Left ventricle myocardium inferior (tissue), 1 donor: Measurements from ENCODE around the gene RFC2. TPM values are rescaled to one million over a fixed set of nuclear protein-coding genes. Genes with fewer than 3 reads are reported as not detected.
"Not testable (repeated sequence)": the region's sequence is repeated elsewhere in the genome, so short reads cannot be mapped to it uniquely, and the experiment has no call there.

Source experiments
- DNase-seq: peaks from one replicate; pipeline ENCODE4 v3.0.0-alpha.2; 2020
- H3K27ac ChIP-seq: fragments of 200-600 bp; replicated peaks from 2 replicates; pipeline ENCODE4 v1.8.0; 2021
- H3K27me3 ChIP-seq: fragments of 200-600 bp; 2 replicates; pipeline ENCODE4 v1.8.0; 2021; ENCODE audit warnings: low read depth
- H3K36me3 ChIP-seq: fragments of 200-600 bp; 2 replicates; pipeline ENCODE4 v1.8.0; 2021
- H3K4me1 ChIP-seq: fragments of 200-600 bp; 2 replicates; pipeline ENCODE4 v1.8.0; 2021
- H3K4me3 ChIP-seq: fragments of 200-600 bp; 2 replicates; pipeline ENCODE4 v1.8.0; 2021; ENCODE audit warnings: mild to moderate bottlenecking, moderate library complexity
- H3K9me3 ChIP-seq: fragments of 200-600 bp; replicated peaks from 2 replicates; pipeline ENCODE4 v1.8.0; 2021
- CTCF ChIP-seq: fragments of 200-600 bp; IDR thresholded peaks from 2 replicates; pipeline ENCODE4 v1.8.0; 2021; ENCODE audit warnings: antibody characterized with exemption, mild to moderate bottlenecking, borderline replicate concordance
- intact Hi-C: fragments of 100-400 bp; cut with micrococcal nuclease; formaldehyde crosslinking; loops from one replicate; pipeline ENCODE4 v1.11.0; 2022
- total RNA-seq: library from RNA; stranded (reverse); fragmentation: NEBNext Ultra II Directional; extraction: Animal tissue kit (Norgen Biotek cat#: 25700); gene quantifications from one replicate; pipeline ENCODE4 v1.2.1, GENCODE V29; 2021
- donor health status: DM: no; HTN: yes; CAD: no; lungs with severe emphysema.

The RFC2 gene
- total RNA-seq, 1 donor from 2014 or later = 8.7 TPM

GRCh38 chr7:74206589-74207120, 47.5 kb downstream of the RFC2 start:
- Histone ChIP-seq H3K36me3 (no peaks in the 10 kb centered on the region), H3K4me1 (peaks cover 7% of the 10 kb centered on the region), H3K27me3 (no peaks in the 10 kb centered on the region), H3K9me3 (no peaks in the 10 kb centered on the region), H3K4me3 (peak overlapping the region; percentile 49), H3K27ac (no peak overlapping the region)
- peak; percentile 88 for DNase-seq
- peak; percentile 99 for TF ChIP-seq CTCF
- intact Hi-C loops = loop anchor here (5.0 kb wide), 1 partner anchor 191 kb away; no protein-coding TSS in a partner anchor

- intact Hi-C loops = loop anchor here (5.0 kb wide), 1 partner anchor 191 kb away; no protein-coding TSS in a partner anchor
- not testable (repeated sequence) for H3K4me3 ChIP-seq, DNase-seq, H3K36me3 ChIP-seq, H3K9me3 ChIP-seq, H3K27ac ChIP-seq, H3K4me1 ChIP-seq, H3K27me3 ChIP-seq
Observed at GRCh38 chr7:74206052-74206451, 48.1 kb downstream of the RFC2 start.

GRCh38 chr7:74203956-74204618, 50.1 kb downstream of the RFC2 start:
- Histone ChIP-seq H3K36me3 (no peaks in the 10 kb centered on the region), H3K27me3 (no peaks in the 10 kb centered on the region), H3K9me3 (no peaks in the 10 kb centered on the region), H3K27ac (no peak overlapping the region), H3K4me1 (peaks cover 7% of the 10 kb centered on the region), H3K4me3 (no peak overlapping the region)
- intact Hi-C loops = no loop called here
- no peak for TF ChIP-seq CTCF
- DNase-seq = no peak

- Histone ChIP-seq H3K27ac (no peak overlapping the region), H3K4me1 (peaks cover 7% of the 10 kb centered on the region), H3K9me3 (no peaks in the 10 kb centered on the region), H3K36me3 (peaks cover 8% of the 10 kb centered on the region), H3K4me3 (no peak overlapping the region), H3K27me3 (no peaks in the 10 kb centered on the region)
- peak; percentile 41 for TF ChIP-seq CTCF
- no peak for DNase-seq
- intact Hi-C loops = no loop called here
Observed at GRCh38 chr7:74202841-74203556, 51.2 kb downstream of the RFC2 start.

- Histone ChIP-seq H3K4me3 (no peak overlapping the region), H3K4me1 (no peaks in the 10 kb centered on the region), H3K27me3 (no peaks in the 10 kb centered on the region), H3K9me3 (no peaks in the 10 kb centered on the region), H3K27ac (no peak overlapping the region), H3K36me3 (peaks cover 33% of the 10 kb centered on the region)
- no peak for DNase-seq
- intact Hi-C loops = no loop called here
- TF ChIP-seq CTCF = no peak
Observed at GRCh38 chr7:74199551-74200355, 54.4 kb downstream of the RFC2 start.
